Stimulated activated CD8-positive, alpha-beta memory T cell treated with anti-CD3 and anti-CD28 coated beads, Interleukin-7, amount 100 ng/mL, for 48 hours (primary cell): ENCODE measurements around the gene DLX4.
A peak's percentile ranks its signal among the peaks of the same experiment; 100 is the strongest.

Experiments
- DNase-seq, 2 donors: peaks; one replicate each; pipeline ENCODE4 v3.0.0-alpha.2; 2020; ENCODE audit warnings: low read depth in 1 of 2; ENCODE audit errors: extremely low read depth in 1 of 2

DLX4 gene

DNA sequence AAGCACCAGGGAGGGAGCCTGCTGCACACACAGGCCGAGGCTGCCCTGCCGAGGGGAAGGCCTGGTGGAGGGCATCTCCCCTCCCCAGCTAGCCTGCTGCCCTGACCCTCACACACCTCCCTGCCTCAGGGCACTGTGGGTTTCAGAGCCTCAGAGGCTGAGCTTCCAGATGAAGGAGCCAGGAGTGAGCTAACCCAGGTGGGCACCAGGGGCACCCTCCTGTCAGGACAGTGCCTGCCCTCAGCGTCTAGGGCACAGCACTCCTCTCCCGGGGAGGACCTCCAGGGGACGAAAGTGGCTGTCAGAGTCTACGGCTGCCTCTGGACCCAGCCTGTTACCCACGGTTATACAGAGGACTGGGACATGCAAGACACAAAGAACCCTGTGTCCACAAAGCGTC lies 22.8 kb upstream of the DLX4 start:
- no peak for DNase-seq

DNA sequence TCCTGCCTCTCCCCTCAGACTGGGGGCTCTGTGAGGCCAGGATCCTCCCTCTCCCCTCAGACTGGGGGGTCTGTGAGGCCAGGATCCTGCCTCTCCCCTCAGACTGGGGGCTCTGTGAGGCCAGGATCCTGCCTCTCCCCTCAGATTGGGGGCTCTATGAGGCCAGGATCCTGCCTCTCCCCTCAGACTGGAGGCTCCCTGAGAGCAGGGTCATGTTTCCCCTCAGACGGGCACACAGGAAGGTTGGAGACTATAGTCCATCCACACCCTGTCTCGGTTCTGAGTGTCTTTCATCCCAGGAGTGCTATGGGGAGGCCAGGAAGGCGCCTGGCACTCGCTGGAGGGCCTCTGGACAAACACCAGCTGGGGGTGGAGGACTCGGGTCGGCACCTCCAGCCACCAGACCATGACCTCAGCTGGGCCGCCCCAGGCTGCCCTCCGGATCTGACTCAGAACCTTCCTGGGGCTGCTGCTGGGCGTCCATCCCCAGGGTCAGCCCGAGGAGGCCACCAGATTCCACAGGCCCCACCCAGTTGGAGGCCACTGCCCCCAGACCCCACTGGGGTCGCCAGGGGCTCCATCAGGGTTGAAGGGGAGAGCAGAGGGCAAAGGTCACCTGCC lies 21.9 kb upstream of the DLX4 start:
- DNase-seq, result no peak

- DNase-seq, result no peak
Measured at GRCh38 chr17:49949634-49950033, 19.4 kb upstream of the DLX4 start.

GRCh38 chr17:49951362-49952082 lies 17.5 kb upstream of the DLX4 start:
- DNase-seq, result no peak

DNA sequence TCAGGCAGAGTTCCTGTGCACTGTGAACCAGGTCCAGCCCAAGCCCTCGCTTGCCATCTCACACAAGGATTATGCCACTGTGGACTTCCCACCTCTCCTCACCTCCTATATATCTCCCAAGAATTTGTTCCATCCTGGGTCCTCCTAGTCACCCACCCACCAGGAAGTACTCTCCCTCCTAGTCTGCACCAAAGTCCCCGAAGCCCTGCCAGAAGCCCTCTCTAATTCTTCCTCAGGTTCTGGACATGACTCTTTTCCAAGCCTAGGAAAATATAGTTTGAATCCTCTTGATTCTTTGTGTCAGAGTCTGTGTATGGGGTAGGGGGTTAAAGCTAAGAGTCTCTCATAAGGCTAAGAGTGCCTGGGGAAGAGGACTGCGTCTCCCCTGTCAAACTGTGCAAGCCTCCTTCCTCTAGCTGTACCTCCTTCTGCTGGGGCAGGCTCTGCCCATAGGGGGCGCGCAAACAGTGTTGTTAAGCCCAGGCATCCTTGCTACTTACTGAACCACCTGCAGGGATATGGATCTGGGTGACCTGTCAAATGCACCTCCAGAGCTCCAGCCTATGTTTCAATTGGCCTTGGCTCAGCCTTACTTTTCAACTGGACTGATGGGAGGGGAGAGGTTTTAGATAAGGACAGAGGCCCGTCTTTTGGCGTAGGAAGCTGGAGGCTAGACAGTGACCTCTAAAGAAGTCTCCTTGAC lies 16.6 kb upstream of the DLX4 start:
- DNase-seq, result peak; percentile 53 to 70

DNA sequence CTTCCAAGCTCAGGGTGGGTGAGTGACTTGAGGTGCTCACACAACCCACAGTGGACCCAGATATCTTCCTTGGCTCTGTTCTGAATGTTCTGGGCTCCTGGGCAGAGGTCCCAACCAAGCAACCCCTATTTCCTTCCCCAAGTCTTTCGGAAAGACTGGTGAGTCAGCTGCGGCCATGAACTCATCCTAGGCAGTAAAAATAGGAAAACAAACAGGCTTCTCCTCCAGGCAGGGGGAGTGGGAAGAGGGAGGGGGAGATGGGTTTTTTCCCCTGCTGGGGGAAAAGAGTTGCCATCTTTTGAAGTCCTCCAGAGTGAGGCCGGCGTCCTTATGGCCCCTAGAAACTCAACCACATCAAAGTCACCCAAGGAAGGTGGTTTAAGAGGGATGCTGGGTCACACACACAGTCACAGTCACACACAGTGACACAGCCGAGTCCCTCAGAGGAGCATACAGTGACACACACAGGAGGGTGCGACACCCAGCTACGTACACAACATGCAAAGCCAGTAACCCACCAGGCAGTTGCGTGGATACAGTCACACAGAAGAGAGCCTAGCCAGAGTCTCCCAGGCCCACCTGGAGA lies 16.0 kb upstream of the DLX4 start:
- DNase-seq, result no peak

DNA sequence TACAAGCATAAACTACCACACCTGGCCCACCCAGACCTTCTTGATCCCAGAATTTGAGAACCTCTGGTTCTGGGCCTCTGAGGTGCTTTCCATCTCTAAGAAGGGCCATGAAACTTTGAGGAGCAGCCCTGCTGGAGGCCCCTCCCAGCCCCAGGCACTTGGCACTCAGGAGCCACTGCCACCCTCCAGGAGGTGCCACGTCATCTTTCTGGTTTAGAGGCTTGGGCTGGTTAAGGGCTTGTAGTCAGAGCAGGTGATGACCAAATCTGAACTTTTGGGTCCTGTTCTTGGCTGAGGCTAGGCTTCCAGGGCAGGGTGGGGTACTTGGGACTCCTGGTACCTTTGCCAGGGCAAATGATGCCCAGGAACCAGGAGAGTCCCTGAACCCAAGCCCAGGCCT lies 13.8 kb upstream of the DLX4 start:
- DNase-seq, result no peak

DNA sequence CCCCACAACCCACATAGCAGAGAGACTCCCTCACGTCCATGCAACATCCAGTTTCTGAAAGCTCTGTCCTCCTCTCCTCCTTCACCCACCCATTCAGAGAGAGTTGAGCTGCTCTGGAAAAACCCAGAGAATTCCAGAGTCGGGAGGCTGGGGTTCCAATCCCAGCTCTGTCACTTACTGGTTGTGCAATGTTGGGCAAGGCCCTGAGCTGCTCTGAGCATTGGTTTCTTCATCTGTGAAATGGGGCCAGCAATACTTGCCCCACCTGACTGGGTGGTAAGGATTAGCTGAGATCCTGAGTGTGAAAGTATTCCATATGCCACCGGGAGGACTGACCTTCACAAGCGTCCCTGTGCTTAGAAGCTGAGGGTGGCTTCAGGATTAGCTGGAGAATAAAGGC lies 12.2 kb upstream of the DLX4 start:
- no peak for DNase-seq

GRCh38 chr17:49957350-49957749 lies 11.6 kb upstream of the DLX4 start:
- DNase-seq, result no peak

DNA sequence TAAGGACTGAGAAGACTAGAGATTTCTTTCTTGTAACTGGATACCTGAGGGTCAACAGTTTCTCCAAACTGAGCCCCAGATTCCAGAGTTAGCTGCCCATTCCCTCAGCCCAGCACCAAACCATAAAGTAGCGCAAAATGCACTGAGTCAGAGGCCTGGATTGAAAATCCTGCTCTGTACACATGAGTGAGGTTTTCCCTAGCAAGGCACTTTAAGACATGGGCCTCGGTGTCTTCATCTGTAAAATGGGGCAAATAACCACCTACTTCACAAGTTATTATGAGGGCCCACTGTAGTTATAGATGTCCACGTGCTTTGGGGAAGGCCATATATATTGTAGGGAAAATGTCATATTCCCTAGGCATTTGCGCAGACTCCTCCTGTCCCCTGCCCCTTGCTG lies 10.3 kb upstream of the DLX4 start:
- no peak for DNase-seq

GRCh38 chr17:49959183-49959935 lies 9.6 kb upstream of the DLX4 start:
- DNase-seq, result no peak

- no peak for DNase-seq
Measured at GRCh38 chr17:49962599-49963308, 6.2 kb upstream of the DLX4 start.

- no peak for DNase-seq
Measured at GRCh38 chr17:49963309-49963625, 5.7 kb upstream of the DLX4 start.

DNA sequence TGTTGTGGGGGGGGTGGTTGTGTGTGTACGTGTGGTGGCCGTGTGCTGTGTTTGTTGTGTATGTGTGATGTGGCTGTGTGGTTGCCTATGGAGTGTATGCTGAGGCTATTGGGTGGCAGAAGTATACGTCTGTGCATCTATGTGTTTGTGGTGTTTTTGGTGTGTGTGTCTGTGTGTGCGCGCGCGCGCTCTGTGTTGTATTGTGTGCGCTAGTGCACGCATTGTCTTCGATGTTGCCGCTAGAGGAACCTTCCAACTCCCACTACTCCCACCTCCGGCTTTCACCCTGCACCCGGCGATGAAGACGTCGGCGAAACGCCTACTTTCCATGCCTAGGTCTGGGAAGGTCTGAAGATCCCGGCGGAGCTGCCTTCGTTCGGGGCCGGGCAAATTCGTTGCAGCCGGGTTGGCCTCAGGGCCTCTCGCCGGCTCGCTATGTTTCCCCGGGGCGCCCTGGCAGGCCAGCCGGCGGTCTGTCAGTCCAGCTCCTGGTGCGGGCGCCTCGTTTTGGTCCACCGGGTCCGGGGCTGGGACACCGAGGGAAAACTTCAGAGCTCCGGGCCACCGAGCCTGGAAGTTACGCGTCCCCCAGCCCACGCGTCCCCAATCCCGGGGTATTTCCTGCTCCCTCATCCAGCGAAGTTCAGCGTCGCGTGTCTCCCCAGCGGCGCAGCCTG lies 5.2 kb upstream of the DLX4 start:
- DNase-seq, result no peak

DNA sequence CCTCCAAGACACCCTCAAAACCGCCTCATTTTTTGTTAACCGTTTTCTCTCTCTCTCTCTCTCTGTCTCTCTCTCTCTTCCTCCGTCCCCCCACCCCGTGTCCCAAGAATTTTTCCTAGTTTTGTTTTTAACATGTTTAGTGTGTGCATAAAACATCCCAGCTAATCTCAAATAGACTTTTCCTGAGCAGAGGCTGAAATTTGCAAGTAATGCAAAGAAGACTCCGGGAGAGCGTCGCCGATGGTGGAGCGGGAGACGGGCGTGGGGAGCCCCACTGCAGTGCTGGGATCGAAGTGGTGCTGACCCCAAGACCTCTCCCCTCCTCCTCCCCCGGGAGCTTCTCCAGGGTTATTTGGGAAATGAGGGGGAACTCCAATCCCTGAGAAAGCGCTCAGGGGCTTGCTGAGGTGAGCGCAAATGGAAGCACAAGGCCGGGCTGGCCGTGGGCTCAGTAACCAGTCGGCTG lies 4.7 kb upstream of the DLX4 start:
- no peak for DNase-seq

DNA sequence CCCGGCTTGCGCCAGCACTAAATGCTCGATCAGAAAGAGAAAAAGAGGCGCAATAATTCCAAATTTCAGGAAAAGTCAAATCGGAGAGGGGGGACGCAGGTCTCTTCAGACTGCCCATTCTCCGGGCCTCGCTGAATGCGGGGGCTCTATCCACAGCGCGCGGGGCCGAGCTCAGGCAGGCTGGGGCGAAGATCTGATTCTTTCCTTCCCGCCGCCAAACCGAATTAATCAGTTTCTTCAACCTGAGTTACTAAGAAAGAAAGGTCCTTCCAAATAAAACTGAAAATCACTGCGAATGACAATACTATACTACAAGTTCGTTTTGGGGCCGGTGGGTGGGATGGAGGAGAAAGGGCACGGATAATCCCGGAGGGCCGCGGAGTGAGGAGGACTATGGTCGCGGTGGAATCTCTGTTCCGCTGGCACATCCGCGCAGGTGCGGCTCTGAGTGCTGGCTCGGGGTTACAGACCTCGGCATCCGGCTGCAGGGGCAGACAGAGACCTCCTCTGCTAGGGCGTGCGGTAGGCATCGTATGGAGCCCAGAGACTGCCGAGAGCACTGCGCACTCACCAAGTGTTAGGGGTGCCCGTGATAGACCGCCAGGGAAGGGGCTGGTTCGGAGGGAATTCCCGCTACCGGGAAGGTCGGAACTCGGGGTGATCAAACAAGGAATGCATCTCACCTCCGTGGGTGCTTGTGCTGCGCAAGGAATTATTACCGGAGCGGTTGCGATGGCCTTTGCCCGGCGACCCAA lies 4.0 kb upstream of the DLX4 start:
- DNase-seq, result no peak

GRCh38 chr17:49965524-49965909 lies 3.5 kb upstream of the DLX4 start:
- no peak for DNase-seq

GRCh38 chr17:49966767-49967166 lies 2.2 kb upstream of the DLX4 start:
- DNase-seq, result no peak

- no peak for DNase-seq
Measured at GRCh38 chr17:49967205-49967604, 1.8 kb upstream of the DLX4 start.
